HepG2 (cell line): ENCODE results near the gene MTMR1. TPM values are rescaled to one million over a fixed set of nuclear protein-coding genes. Genes with fewer than 3 reads are reported as not detected.

Experiments
- ATAC-seq: fragments of 200-7000 bp; cut with Tn5 transposase; 3 replicates; pipeline ENCODE4 v1.9.1; 2020; ENCODE audit warnings: mild to moderate bottlenecking, moderate library complexity
- BruUV-seq: library from RNA; stranded (reverse); fragments of 400-500 nt; replicated peaks from 2 replicates; lab custom pipeline; 2021; lab: Mats Ljungman, UMichigan
- CTCF ChIA-PET: fragments of 300-600 bp; formaldehyde crosslinking; extraction: SDS; loops from one replicate; lab custom pipeline; 2021; ENCODE audit warnings: low total read pairs, inconsistent platforms, low intra/inter-chr PET ratio; lab: Yijun Ruan, JAX
- POLR2A ChIA-PET: fragments of 350-600 bp; sonication (Branson Sonifier 250); formaldehyde crosslinking; loops from one replicate; lab custom pipeline; 2020; ENCODE audit warnings: antibody characterized with exemption, inconsistent platforms; lab: Yijun Ruan, JAX
- DNase-seq: peaks from one replicate; pipeline ENCODE4 v3.0.0-alpha.2; 2015; ENCODE audit warnings: low spot score
- FAIRE-seq: peaks from 3 replicates; lab custom pipeline; 2011; peaks lifted over from hg19 to GRCh38; lab: Jason Lieb, UNC
- H2AFZ ChIP-seq: one replicate; pipeline ENCODE4 v1.6.1; 2011; ENCODE audit warnings: low read length, inconsistent platforms
- H3K27ac ChIP-seq: fragments of 300-600 bp; 3 replicates; pipeline ENCODE4 v1.8.0; 2011; ENCODE audit warnings: mixed run types, mild to moderate bottlenecking, mixed read lengths, low read length, inconsistent platforms; ENCODE audit not compliant: insufficient read depth; ENCODE audit errors: extremely low read length
- H3K27me3 ChIP-seq, 2 experiments: fragments of 200-600 bp in 1 of 2; 2 replicates in 1 of 2; 3 replicates in 1 of 2; pipeline versions ENCODE4 v1.6.0 to v1.8.0; 2011; ENCODE audit warnings: low read length in 2 of 2, mild to moderate bottlenecking in 2 of 2, moderate library complexity in 2 of 2, inconsistent platforms in 1 of 2; ENCODE audit not compliant: insufficient read depth in 2 of 2, control insufficient read depth in 1 of 2
- H3K36me3 ChIP-seq, 2 experiments: fragments of 200-600 bp in 1 of 2; replicated peaks in 1 of 2; 2 replicates in 1 of 2; 3 replicates in 1 of 2; pipeline versions ENCODE4 v1.5.1 to v1.8.0; 2011; ENCODE audit warnings: low read length in 2 of 2, inconsistent platforms in 1 of 2; ENCODE audit not compliant: insufficient read depth in 2 of 2, control insufficient read depth in 1 of 2
- H3K4me1 ChIP-seq: 2 replicates; pipeline ENCODE4 v1.5.1; 2012; ENCODE audit warnings: low read length, inconsistent platforms; ENCODE audit not compliant: insufficient read depth
- H3K4me2 ChIP-seq: 2 replicates; pipeline ENCODE4 v1.6.0; 2011; ENCODE audit warnings: low read depth, low read length, inconsistent platforms
- H3K4me3 ChIP-seq, 3 experiments: fragments of 200-600 bp in 1 of 3; sonication (generic), shearing (Covaris generic) in 1 of 3; replicated peaks in 1 of 3; 2 replicates each; pipeline ENCODE4 v1.5.1; 2011 to 2016; ENCODE audit warnings: low read length in 3 of 3, inconsistent platforms in 2 of 3, low read depth in 2 of 3, mild to moderate bottlenecking in 2 of 3, control low read depth in 1 of 3, mixed read lengths in 1 of 3; ENCODE audit not compliant: insufficient read depth in 1 of 3
- H3K79me2 ChIP-seq: one replicate; pipeline ENCODE4 v1.6.1; 2011; ENCODE audit warnings: low read length, inconsistent platforms; ENCODE audit not compliant: insufficient read depth
- H3K9ac ChIP-seq: 2 replicates; pipeline ENCODE4 v1.6.0; 2011; ENCODE audit warnings: mild to moderate bottlenecking, low read depth, low read length, inconsistent platforms; ENCODE audit not compliant: insufficient read depth
- H3K9me3 ChIP-seq: 2 replicates; pipeline ENCODE4 v1.5.1; 2012; ENCODE audit warnings: mild to moderate bottlenecking, low read length
- H4K20me1 ChIP-seq: 2 replicates; pipeline ENCODE4 v1.6.0; 2011; ENCODE audit warnings: inconsistent platforms, mild to moderate bottlenecking, low read length, moderate library complexity; ENCODE audit not compliant: insufficient read depth
- CBFB ChIP-seq: sonication (generic); formaldehyde crosslinking; IDR thresholded peaks from 2 replicates; pipeline ENCODE4 v1.4.0; 2020; ENCODE audit warnings: missing genetic modification reagents
- CC2D1A ChIP-seq: sonication (generic); formaldehyde crosslinking; IDR thresholded peaks from 2 replicates; pipeline ENCODE4 v1.8.1; 2023; ENCODE audit warnings: mild to moderate bottlenecking, missing genetic modification reagents
- DNMT3B ChIP-seq: conservative IDR thresholded peaks from 2 replicates; pipeline ENCODE4 v1.6.1; 2016; ENCODE audit warnings: missing biosample characterization, control low read depth
- MBD4 ChIP-seq: IDR thresholded peaks from 2 replicates; pipeline ENCODE4 v1.6.1; 2012; ENCODE audit warnings: low read length, inconsistent platforms, borderline replicate concordance
- MXI1 ChIP-seq: IDR thresholded peaks from 3 replicates; pipeline ENCODE4 v1.6.1; 2012; ENCODE audit warnings: low read depth, low read length, inconsistent platforms, borderline replicate concordance
- ZZZ3 ChIP-seq: sonication (generic); formaldehyde crosslinking; IDR thresholded peaks from 2 replicates; pipeline ENCODE4 v1.4.0; 2020; ENCODE audit warnings: missing genetic modification reagents, mild to moderate bottlenecking, borderline replicate concordance
- WGBS: methylation state at CpG from one replicate; pipeline ENCODE4 v1.1.6; 2017; ENCODE audit warnings: low lambda C conversion rate; 5-methylcytosine and 5-hydroxymethylcytosine counted together
- in situ Hi-C: cut with HindIII; loops from 2 replicates; pipeline ENCODE4 v1.10.0; 2017; ENCODE audit warnings: low pct_unique_long_range_greater_than_20kb; ENCODE audit not compliant: extremely low pct_ligation_motif_present
- intact Hi-C: fragments of 100-400 bp; cut with micrococcal nuclease; formaldehyde crosslinking; loops from one replicate; pipeline ENCODE4 v1.10.0; 2022; ENCODE audit not compliant: unreplicated experiment
- polyA plus RNA-seq, 8 experiments: library from polyadenylated mRNA; depleted of rRNA in 3 of 8; stranded (reverse) in 7 of 8; unstranded in 1 of 8; fragments of >200 nt; fragmentation: Illumina TruSeq in 4 of 8; extraction: Trizol in 4 of 8; gene quantifications; 2 replicates each; pipeline versions ENCODE4 v1.2.1 to v1.2.3, GENCODE V29; 2011 to 2016; ENCODE audit warnings: low read depth in 4 of 8, missing spikeins in 1 of 8, mixed read lengths in 1 of 8; ENCODE audit not compliant: insufficient read depth in 1 of 8
- total RNA-seq, 5 experiments: library from RNA; depleted of rRNA; stranded (reverse); fragments of >200 nt; fragmentation: Illumina TruSeq; extraction: Trizol; gene quantifications; 2 replicates each; pipeline ENCODE4 v1.2.3, GENCODE V29; 2016; ENCODE audit warnings: low read depth in 1 of 5
- TF ChIP-seq, protein P1 (sequence below): sonication (generic); formaldehyde crosslinking; IDR thresholded peaks from 2 replicates; pipeline ENCODE4 v1.8.1; 2023; ENCODE audit warnings: mild to moderate bottlenecking, moderate library complexity, missing genetic modification reagents
- TF ChIP-seq, protein P2 (sequence below): sonication (generic); formaldehyde crosslinking; IDR thresholded peaks from 2 replicates; pipeline ENCODE4 v1.4.0; 2020; ENCODE audit warnings: missing genetic modification reagents, mild to moderate bottlenecking, borderline replicate concordance
- TF ChIP-seq, protein P3 (sequence below): sonication (generic); formaldehyde crosslinking; IDR thresholded peaks from 2 replicates; pipeline ENCODE4 v1.8.0; 2022; ENCODE audit warnings: missing genetic modification reagents, mild to moderate bottlenecking, borderline replicate concordance
- TF ChIP-seq, protein P4 (sequence below): IDR thresholded peaks from 2 replicates; pipeline ENCODE4 v1.6.1; 2018; ENCODE audit warnings: missing genetic modification reagents
- TF ChIP-seq, protein P5 (sequence below), 2 experiments: sonication (generic) in 1 of 2; formaldehyde crosslinking in 1 of 2; IDR thresholded peaks; 2 replicates each; pipeline versions ENCODE4 v1.4.0 to v1.6.1; 2018 to 2020; ENCODE audit warnings: missing genetic modification reagents in 2 of 2, borderline replicate concordance in 1 of 2, low read depth in 1 of 2, mild to moderate bottlenecking in 1 of 2, missing biosample characterization in 1 of 2
- TF ChIP-seq, protein P6 (sequence below): sonication (generic); formaldehyde crosslinking; conservative IDR thresholded peaks from 2 replicates; pipeline ENCODE4 v1.4.0; 2020; ENCODE audit warnings: missing genetic modification reagents

The MTMR1 gene
- total and polyA plus RNA-seq, 2 of the 13 experiments (the other 11 are each of a cell fraction or from before 2014, with no cell fraction given), result 8.9 to 11.1 TPM

DNA sequence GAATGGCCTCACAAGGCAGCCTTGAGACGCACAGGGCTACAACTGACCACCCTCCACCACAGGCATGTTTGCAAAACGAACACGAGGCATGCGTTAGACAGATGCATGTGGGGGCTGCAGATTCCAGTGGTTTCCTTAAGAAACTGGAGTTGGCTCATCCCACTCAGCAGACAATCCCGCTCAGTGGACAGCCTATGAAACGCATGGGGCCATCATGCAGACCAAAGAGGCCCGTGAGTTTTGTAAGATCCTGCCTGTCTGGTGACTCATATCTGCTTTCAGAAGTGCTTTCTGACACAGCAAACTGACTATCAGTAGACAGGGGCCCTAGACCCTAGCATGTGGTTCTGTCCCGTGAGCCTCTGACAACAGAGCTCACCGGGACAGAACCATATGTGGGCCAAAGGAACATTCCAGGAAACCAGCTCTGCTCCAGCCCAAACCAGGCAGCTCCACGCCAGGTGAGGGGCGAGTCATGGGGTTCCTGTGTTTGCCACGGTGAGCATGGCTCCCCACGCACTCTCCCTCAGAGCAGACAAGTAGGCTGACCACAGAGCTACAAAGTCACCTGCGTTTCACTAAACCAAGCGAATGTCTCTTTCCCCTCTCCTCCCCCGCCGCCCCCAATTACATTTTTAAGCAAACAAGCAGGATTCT is 74.4 kb downstream of the MTMR1 start (continued):
- TF ChIP-seq, protein P1, sequence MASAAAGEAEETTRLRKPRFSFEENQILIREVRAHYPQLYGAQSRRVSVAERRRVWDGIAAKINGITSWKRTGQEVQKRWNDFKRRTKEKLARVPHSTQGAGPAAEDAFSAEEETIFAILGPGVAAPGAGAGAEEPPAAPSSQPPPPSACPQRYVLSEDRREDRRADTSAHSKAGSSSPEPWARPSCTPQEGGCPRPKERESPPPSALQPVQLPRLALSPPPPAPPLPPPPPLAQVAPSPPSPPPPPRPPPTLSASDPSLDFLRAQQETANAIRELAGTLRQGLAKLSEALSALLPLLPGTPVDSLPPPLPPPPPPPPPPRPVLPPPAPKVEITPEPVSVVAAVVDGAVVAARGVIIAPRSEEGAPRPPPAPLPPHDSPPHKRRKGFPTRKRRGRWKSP, result no peak
- no peak for TF ChIP-seq MXI1
- TF ChIP-seq, protein P2, sequence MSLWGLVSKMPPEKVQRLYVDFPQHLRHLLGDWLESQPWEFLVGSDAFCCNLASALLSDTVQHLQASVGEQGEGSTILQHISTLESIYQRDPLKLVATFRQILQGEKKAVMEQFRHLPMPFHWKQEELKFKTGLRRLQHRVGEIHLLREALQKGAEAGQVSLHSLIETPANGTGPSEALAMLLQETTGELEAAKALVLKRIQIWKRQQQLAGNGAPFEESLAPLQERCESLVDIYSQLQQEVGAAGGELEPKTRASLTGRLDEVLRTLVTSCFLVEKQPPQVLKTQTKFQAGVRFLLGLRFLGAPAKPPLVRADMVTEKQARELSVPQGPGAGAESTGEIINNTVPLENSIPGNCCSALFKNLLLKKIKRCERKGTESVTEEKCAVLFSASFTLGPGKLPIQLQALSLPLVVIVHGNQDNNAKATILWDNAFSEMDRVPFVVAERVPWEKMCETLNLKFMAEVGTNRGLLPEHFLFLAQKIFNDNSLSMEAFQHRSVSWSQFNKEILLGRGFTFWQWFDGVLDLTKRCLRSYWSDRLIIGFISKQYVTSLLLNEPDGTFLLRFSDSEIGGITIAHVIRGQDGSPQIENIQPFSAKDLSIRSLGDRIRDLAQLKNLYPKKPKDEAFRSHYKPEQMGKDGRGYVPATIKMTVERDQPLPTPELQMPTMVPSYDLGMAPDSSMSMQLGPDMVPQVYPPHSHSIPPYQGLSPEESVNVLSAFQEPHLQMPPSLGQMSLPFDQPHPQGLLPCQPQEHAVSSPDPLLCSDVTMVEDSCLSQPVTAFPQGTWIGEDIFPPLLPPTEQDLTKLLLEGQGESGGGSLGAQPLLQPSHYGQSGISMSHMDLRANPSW (CRISPR knock-in tag), result no peak

DNA sequence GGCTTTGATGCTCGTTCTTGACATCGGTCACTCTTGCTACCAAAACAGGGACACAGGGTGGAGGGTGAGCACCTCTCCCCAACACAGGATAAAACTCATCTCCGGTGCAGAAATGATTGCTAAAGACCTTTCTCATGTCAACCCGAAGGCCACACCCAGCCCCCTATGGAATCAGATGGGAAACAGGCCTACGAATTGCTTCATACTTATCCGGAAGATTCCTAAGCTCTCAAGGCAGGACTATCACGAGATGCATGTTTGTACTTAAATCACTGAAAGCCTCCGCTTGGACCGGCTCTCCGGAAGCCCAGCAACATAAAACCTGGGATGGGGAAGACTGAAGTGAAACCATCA is 74.9 kb downstream of the MTMR1 start:
- H4K20me1 ChIP-seq, result no peaks in the 10 kb centered on the region
- POLR2A ChIA-PET, result no interaction called here
- in situ Hi-C loops, result no loop called here
- TF ChIP-seq ZZZ3 (CRISPR knock-in tag) (no peak), CBFB (CRISPR knock-in tag) (no peak), DNMT3B (CRISPR knock-in tag) (no peak), CC2D1A (CRISPR knock-in tag) (no peak), MBD4 (no peak)
- TF ChIP-seq, protein P3, sequence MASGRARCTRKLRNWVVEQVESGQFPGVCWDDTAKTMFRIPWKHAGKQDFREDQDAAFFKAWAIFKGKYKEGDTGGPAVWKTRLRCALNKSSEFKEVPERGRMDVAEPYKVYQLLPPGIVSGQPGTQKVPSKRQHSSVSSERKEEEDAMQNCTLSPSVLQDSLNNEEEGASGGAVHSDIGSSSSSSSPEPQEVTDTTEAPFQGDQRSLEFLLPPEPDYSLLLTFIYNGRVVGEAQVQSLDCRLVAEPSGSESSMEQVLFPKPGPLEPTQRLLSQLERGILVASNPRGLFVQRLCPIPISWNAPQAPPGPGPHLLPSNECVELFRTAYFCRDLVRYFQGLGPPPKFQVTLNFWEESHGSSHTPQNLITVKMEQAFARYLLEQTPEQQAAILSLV (CRISPR knock-in tag), result no peak
- TF ChIP-seq, protein P4, sequence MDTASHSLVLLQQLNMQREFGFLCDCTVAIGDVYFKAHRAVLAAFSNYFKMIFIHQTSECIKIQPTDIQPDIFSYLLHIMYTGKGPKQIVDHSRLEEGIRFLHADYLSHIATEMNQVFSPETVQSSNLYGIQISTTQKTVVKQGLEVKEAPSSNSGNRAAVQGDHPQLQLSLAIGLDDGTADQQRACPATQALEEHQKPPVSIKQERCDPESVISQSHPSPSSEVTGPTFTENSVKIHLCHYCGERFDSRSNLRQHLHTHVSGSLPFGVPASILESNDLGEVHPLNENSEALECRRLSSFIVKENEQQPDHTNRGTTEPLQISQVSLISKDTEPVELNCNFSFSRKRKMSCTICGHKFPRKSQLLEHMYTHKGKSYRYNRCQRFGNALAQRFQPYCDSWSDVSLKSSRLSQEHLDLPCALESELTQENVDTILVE (CRISPR knock-in tag), result no peak
- TF ChIP-seq, protein P5, sequence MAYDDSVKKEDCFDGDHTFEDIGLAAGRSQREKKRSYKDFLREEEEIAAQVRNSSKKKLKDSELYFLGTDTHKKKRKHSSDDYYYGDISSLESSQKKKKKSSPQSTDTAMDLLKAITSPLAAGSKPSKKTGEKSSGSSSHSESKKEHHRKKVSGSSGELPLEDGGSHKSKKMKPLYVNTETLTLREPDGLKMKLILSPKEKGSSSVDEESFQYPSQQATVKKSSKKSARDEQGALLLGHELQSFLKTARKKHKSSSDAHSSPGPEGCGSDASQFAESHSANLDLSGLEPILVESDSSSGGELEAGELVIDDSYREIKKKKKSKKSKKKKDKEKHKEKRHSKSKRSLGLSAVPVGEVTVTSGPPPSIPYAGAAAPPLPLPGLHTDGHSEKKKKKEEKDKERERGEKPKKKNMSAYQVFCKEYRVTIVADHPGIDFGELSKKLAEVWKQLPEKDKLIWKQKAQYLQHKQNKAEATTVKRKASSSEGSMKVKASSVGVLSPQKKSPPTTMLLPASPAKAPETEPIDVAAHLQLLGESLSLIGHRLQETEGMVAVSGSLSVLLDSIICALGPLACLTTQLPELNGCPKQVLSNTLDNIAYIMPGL (CRISPR knock-in tag; IDR thresholded peaks at IDR 0.05; ENCODE audit: borderline replicate concordance in 1 of 2, low read depth in 1 of 2), result no peak
- TF ChIP-seq, protein P6, sequence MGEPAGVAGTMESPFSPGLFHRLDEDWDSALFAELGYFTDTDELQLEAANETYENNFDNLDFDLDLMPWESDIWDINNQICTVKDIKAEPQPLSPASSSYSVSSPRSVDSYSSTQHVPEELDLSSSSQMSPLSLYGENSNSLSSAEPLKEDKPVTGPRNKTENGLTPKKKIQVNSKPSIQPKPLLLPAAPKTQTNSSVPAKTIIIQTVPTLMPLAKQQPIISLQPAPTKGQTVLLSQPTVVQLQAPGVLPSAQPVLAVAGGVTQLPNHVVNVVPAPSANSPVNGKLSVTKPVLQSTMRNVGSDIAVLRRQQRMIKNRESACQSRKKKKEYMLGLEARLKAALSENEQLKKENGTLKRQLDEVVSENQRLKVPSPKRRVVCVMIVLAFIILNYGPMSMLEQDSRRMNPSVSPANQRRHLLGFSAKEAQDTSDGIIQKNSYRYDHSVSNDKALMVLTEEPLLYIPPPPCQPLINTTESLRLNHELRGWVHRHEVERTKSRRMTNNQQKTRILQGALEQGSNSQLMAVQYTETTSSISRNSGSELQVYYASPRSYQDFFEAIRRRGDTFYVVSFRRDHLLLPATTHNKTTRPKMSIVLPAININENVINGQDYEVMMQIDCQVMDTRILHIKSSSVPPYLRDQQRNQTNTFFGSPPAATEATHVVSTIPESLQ (CRISPR knock-in tag), result no peak

More for the DNA sequence above, 74.9 kb downstream of the MTMR1 start:
- no peak overlapping the region for H3K4me2 ChIP-seq
- intact Hi-C loops, result no loop called here
- H3K9me3 ChIP-seq, result no peaks in the 10 kb centered on the region
- H2AFZ ChIP-seq, result no peak overlapping the region
- CTCF ChIA-PET, result no interaction called here
- no peak overlapping the region for H3K9ac ChIP-seq
- 82% methylated on average over 4 of the region's 10 CpGs for WGBS
- no TSS peak for BruUV-seq
- ATAC-seq, result no peak
- H3K4me1 ChIP-seq, result no peaks in the 10 kb centered on the region
- no peaks in the 10 kb centered on the region for H3K27me3 ChIP-seq
- H3K36me3 ChIP-seq, result no peaks in the 10 kb centered on the region
- no peak overlapping the region for H3K4me3 ChIP-seq
- no peak for FAIRE-seq
- DNase-seq, result no peak
- no peak overlapping the region for H3K27ac ChIP-seq
- no peaks in the 10 kb centered on the region for H3K79me2 ChIP-seq
